ENCODE measurements around the gene DDX24. TPM values are rescaled to one million over a fixed set of nuclear protein-coding genes. Genes with fewer than 3 reads are reported as not detected.

The DDX24 gene
- total RNA-seq, 1 experiment from 2014 or later, result 174 TPM

DNA sequence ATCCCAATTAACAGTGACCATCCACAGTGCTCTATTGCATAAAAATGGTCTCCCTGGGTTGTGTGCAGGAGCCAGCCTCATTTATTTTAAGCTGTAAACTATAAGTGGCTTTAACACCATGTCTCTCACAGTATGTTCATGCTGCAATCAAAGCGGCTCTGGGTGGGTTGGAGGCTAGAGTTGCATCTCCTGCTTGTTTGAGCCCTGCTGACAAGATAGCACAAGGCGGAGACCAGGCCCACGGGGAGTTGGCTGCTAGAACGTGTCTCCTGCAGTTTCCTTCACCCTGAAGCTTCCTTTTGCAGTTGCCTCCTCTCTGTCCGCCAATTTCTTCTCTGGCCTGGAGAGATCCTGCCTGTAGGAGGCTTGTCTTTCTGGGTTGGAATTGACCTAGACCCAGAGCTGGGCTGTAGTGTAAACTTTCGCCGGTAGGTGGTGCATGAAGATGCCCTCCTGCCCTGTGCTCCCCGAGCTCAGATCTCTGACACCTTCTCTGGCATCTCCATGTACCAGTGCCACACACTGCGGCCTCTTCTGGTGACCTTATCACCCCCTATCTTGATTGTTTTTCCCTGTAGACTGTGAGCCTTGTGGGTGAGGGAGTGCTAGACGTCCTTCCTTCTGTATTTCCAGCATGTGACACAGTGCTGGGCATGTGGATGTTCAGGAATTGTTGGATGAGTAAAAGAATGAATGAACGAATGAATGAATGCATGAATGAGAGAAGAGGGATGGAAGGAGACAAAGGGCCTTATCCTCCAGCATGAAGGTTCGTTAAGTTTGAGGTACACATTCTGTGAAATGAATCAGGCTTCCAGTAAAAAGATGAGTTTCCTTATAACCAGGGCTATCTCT is 44.5 kb downstream of the DDX24 start:
- H3K4me3 Mint-ChIP-seq, result no peak overlapping the region

DNA sequence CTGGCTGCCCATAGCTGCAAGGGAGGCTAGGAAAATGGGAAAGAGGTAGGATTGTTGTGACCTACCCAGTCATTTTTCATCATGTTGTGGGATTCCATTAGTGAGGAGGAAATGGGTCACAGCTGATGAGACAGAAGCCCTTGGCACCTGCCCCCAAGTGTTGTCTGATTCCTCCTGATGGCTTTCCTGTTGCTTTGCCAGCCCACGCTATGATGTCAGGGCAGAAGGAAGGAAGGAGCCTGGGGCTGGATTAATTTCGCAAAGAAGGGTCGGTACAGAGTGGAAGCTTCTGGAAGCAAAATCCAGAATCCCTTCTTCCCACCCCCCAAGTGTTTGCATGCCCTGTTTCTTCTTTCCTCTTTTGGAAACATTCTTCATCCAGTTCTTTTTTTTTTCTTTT is 46.1 kb downstream of the DDX24 start:
- H3K4me3 Mint-ChIP-seq, result no peak overlapping the region
- H3K36me3 Mint-ChIP-seq, result peaks cover 23% of the 10 kb centered on the region
- H3K4me1 Mint-ChIP-seq, result peaks cover 2% of the 10 kb centered on the region; the same call in 1 of the 2 replicates
- no peak for ATAC-seq
- H3K9me3 Mint-ChIP-seq, result peaks cover 16% of the 10 kb centered on the region
- POLR2A ChIA-PET, result no interaction called here
- no peak for DNase-seq (ENCODE audit: low spot score)
- H3K27me3 Mint-ChIP-seq (ENCODE audit: low read depth), result no peaks in the 10 kb centered on the region
- H3K27ac Mint-ChIP-seq, result no peak overlapping the region
- TF ChIP-seq ZNF423 (CRISPR knock-in tag; IDR thresholded peaks at IDR 0.05), result no peak
- no peak for TF ChIP-seq ESRRA (CRISPR knock-in tag; IDR thresholded peaks at IDR 0.05; ENCODE audit: borderline replicate concordance)
- TF ChIP-seq, protein P1, sequence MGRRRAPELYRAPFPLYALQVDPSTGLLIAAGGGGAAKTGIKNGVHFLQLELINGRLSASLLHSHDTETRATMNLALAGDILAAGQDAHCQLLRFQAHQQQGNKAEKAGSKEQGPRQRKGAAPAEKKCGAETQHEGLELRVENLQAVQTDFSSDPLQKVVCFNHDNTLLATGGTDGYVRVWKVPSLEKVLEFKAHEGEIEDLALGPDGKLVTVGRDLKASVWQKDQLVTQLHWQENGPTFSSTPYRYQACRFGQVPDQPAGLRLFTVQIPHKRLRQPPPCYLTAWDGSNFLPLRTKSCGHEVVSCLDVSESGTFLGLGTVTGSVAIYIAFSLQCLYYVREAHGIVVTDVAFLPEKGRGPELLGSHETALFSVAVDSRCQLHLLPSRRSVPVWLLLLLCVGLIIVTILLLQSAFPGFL (CRISPR knock-in tag; IDR thresholded peaks at IDR 0.05; ENCODE audit: borderline replicate concordance), result no peak
- TF ChIP-seq, protein P2, sequence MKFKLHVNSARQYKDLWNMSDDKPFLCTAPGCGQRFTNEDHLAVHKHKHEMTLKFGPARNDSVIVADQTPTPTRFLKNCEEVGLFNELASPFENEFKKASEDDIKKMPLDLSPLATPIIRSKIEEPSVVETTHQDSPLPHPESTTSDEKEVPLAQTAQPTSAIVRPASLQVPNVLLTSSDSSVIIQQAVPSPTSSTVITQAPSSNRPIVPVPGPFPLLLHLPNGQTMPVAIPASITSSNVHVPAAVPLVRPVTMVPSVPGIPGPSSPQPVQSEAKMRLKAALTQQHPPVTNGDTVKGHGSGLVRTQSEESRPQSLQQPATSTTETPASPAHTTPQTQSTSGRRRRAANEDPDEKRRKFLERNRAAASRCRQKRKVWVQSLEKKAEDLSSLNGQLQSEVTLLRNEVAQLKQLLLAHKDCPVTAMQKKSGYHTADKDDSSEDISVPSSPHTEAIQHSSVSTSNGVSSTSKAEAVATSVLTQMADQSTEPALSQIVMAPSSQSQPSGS (CRISPR knock-in tag; IDR thresholded peaks at IDR 0.05; ENCODE audit: borderline replicate concordance, low read depth), result no peak
- no peak for TF ChIP-seq ZNF219 (CRISPR knock-in tag; IDR thresholded peaks at IDR 0.05; ENCODE audit: borderline replicate concordance)
- TF ChIP-seq, protein P3, sequence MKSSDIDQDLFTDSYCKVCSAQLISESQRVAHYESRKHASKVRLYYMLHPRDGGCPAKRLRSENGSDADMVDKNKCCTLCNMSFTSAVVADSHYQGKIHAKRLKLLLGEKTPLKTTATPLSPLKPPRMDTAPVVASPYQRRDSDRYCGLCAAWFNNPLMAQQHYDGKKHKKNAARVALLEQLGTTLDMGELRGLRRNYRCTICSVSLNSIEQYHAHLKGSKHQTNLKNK (CRISPR knock-in tag; IDR thresholded peaks at IDR 0.05), result no peak
- no peak for TF ChIP-seq MYBL2 (CRISPR knock-in tag; IDR thresholded peaks at IDR 0.05)
- TF ChIP-seq TEAD1 (CRISPR knock-in tag; IDR thresholded peaks at IDR 0.05), result no peak
- TF ChIP-seq ZNF138 (CRISPR knock-in tag; conservative IDR thresholded peaks at IDR 0.05), result no peak
- CTCF ChIA-PET, result interaction anchor here (0.7 to 2.3 kb wide), 6 partner anchors 20 to 145 kb away, joined by 3 to 76 read pairs (median 12); partner anchors contain the start of gene PPP4R4

More for the DNA sequence above, 44.5 kb downstream of the DDX24 start:
- POLR2A ChIA-PET, result interaction anchor here (0.9 kb wide), 1 partner anchor 44 kb away, joined by 4 read pairs; the partner anchor contains the start of genes DDX24 and IFI27L1
- H3K27ac Mint-ChIP-seq, result no peak overlapping the region
- CTCF ChIA-PET, result interaction anchor here (0.6 to 2.3 kb wide), 68 partner anchors 9 to 847 kb away, joined by 3 to 76 read pairs (median 4); partner anchors contain the start of genes CCDC197, DDX24, IFI27 and IFI27L1
- DNase-seq (ENCODE audit: low spot score), result peak; percentile 85
- TF ChIP-seq CREB1 (CRISPR knock-in tag; IDR thresholded peaks at IDR 0.05), result no peak
- TF ChIP-seq, protein P4, sequence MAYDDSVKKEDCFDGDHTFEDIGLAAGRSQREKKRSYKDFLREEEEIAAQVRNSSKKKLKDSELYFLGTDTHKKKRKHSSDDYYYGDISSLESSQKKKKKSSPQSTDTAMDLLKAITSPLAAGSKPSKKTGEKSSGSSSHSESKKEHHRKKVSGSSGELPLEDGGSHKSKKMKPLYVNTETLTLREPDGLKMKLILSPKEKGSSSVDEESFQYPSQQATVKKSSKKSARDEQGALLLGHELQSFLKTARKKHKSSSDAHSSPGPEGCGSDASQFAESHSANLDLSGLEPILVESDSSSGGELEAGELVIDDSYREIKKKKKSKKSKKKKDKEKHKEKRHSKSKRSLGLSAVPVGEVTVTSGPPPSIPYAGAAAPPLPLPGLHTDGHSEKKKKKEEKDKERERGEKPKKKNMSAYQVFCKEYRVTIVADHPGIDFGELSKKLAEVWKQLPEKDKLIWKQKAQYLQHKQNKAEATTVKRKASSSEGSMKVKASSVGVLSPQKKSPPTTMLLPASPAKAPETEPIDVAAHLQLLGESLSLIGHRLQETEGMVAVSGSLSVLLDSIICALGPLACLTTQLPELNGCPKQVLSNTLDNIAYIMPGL (CRISPR knock-in tag; IDR thresholded peaks at IDR 0.05), result peak; percentile 30; the same call in 1 of the 2 replicates
- TF ChIP-seq, protein P5, sequence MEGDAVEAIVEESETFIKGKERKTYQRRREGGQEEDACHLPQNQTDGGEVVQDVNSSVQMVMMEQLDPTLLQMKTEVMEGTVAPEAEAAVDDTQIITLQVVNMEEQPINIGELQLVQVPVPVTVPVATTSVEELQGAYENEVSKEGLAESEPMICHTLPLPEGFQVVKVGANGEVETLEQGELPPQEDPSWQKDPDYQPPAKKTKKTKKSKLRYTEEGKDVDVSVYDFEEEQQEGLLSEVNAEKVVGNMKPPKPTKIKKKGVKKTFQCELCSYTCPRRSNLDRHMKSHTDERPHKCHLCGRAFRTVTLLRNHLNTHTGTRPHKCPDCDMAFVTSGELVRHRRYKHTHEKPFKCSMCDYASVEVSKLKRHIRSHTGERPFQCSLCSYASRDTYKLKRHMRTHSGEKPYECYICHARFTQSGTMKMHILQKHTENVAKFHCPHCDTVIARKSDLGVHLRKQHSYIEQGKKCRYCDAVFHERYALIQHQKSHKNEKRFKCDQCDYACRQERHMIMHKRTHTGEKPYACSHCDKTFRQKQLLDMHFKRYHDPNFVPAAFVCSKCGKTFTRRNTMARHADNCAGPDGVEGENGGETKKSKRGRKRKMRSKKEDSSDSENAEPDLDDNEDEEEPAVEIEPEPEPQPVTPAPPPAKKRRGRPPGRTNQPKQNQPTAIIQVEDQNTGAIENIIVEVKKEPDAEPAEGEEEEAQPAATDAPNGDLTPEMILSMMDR (IDR thresholded peaks at IDR 0.05), result peak; percentile 77
- peaks cover 23% of the 10 kb centered on the region for H3K36me3 Mint-ChIP-seq
- ATAC-seq, result peak; percentile 98
- H3K9me3 Mint-ChIP-seq, result peaks cover 16% of the 10 kb centered on the region
- H3K27me3 Mint-ChIP-seq (ENCODE audit: low read depth), result no peaks in the 10 kb centered on the region
- peaks cover 2% of the 10 kb centered on the region; the same call in 1 of the 2 replicates for H3K4me1 Mint-ChIP-seq

DNA sequence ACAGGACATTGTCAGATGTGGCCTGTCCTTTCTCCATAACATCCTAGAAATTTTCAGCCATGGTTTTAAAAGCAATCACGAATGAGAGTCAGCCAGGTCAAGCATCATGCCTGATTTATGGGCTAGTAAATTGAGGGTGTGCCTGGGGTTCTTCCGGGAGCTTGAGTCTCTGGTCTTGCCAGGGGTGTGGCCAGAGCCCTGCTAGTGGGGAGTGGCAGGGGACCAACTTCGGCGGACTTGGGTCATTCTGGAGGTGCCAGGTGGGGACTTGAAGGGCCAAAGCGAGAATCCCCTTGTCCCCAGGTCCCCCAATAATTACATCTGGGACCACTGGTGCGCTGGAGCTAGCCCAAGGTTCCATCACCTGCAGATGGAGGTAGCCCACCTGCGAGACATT is 49.1 kb downstream of the DDX24 start:
- ATAC-seq, result no peak
- Mint-ChIP-seq H3K4me1 (peaks cover 2% of the 10 kb centered on the region), H3K36me3 (peaks cover 19% of the 10 kb centered on the region), H3K27me3 (ENCODE audit: low read depth) (no peaks in the 10 kb centered on the region), H3K4me3 (no peak overlapping the region), H3K9me3 (peaks cover 16% of the 10 kb centered on the region), H3K27ac (no peak overlapping the region)
- no peak for DNase-seq (ENCODE audit: low spot score)
- no peak for TF ChIP-seq TP53 (CRISPR knock-in tag; IDR thresholded peaks at IDR 0.05)
- TF ChIP-seq HMGA2 (CRISPR knock-in tag; IDR thresholded peaks at IDR 0.05), result no peak
- no peak for TF ChIP-seq ZNF263 (CRISPR knock-in tag; IDR thresholded peaks at IDR 0.05; ENCODE audit: low read depth)
- TF ChIP-seq, protein P5 (IDR thresholded peaks at IDR 0.05), result no peak
- TF ChIP-seq ELF4 (CRISPR knock-in tag; IDR thresholded peaks at IDR 0.05; ENCODE audit: low read depth), result no peak
- TF ChIP-seq, protein P6, sequence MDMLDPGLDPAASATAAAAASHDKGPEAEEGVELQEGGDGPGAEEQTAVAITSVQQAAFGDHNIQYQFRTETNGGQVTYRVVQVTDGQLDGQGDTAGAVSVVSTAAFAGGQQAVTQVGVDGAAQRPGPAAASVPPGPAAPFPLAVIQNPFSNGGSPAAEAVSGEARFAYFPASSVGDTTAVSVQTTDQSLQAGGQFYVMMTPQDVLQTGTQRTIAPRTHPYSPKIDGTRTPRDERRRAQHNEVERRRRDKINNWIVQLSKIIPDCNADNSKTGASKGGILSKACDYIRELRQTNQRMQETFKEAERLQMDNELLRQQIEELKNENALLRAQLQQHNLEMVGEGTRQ (CRISPR knock-in tag; IDR thresholded peaks at IDR 0.05), result no peak
- no peak for TF ChIP-seq CREB1 (CRISPR knock-in tag; IDR thresholded peaks at IDR 0.05)
- TF ChIP-seq ETV6 (CRISPR knock-in tag; IDR thresholded peaks at IDR 0.05), result no peak
- CTCF ChIA-PET, result interaction anchor here (0.9 to 1.1 kb wide), 2 partner anchors 47 to 92 kb away, joined by 3 to 5 read pairs; no protein-coding TSS in a partner anchor
- POLR2A ChIA-PET, result no interaction called here

All from WTC11 (cell line).